ENCODE data around the gene PM20D1.

PM20D1 gene

DNA sequence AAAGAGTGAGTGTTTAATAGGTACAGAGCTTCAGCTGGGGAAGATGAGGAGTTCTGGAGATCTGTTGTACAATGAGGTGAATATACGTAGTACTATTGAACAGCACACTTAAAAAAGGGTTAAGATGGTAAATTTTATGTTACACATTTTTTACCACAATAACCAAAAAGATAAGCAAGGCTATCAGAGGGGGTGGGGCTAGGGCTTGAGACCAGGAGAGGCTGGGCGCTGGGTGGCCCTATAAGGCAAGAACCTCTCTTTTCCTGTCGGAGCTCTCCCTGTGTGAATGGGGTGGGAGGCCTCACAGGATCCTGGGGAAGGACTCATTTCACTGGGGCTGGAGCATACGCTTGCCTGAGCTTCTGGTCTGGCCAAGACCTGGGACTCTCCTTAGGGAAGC, 45.9 kb downstream of the PM20D1 start:
- DNase-seq: no peak

DNA sequence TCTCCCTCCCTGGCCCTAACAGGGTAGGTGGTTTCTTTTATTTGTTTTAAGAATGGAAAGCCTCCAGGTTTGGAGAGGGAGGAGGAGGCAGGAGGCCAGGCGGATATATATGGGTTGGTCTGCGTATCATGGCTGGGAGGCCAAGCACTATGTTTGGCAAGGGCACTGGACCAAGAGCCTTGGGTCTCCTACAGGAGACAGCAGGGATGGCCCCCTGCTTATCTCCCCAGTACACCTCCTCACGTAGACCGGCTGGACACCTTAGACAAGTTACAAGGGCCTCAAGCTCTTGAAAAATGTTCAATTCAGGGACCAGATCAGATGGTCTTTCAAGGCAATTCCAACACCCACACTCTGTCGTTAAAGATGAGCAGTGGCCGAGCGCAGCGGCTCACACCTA, 47.9 kb downstream of the PM20D1 start:
- DNase-seq: no peak

GRCh38 chr1:205800981-205801703, 48.8 kb downstream of the PM20D1 start:
- no peak for DNase-seq

DNA sequence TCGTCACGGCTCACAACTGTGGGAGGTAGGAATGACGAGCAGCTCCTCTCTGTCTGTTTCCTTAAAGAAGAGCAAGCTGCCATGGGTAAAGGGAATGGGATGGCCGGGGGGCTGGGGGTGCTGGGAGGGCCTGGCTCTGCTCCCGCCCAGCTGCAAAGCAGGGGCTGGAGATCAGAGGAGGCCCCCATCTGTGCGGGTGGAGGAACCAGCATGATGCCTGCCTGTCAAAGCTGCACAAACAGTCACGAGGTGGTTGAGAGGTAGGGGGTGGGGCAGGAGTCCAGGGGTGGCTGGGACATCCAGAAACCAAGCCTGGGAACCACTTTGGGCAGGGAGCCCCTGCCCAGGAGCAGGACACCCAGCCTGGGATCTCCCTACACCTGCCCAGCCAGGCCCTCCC, 49.5 kb downstream of the PM20D1 start:
- DNase-seq: no peak

DNA sequence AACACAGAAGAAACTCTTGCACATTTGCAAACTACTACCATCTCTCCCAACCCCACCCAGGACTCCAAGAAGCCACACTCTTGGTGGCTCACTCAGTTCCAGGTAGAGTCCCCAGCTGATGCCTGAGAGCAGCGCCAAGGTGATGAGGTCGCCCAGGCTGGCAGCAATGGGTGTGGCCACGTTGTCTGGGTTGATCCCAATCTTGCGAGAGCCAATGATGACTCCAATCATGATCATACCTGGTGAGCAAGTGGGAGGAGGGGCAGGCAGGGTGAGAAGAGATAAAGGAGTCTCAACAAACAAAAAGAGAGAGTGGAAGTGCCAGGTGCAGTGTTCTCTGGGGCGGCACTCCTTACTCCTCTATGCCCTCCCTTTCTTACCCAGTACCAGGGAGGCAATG, 51.4 kb downstream of the PM20D1 start:
- DNase-seq: no peak

DNA sequence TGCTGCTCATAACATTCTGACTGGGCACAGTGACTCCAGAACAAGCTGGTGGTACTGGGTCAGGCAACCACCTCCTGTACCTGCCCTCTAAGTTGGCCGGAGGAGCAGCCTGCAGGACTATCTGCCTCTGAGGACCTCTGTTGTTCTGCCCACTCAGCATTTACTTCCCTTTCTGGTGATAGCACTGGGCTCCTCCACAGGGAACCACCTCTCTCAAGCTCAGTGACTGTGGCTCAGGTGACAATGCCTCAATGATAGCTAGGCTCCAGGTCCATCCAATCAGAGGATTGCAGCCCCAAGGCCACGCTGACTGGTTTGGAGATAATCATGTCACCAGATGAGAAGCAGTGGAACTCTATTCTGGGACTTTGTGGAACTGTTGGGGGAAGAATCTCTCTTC, 52.8 kb downstream of the PM20D1 start:
- no peak for DNase-seq

GRCh38 chr1:205794011-205794730, 55.8 kb downstream of the PM20D1 start:
- no peak for DNase-seq

DNA sequence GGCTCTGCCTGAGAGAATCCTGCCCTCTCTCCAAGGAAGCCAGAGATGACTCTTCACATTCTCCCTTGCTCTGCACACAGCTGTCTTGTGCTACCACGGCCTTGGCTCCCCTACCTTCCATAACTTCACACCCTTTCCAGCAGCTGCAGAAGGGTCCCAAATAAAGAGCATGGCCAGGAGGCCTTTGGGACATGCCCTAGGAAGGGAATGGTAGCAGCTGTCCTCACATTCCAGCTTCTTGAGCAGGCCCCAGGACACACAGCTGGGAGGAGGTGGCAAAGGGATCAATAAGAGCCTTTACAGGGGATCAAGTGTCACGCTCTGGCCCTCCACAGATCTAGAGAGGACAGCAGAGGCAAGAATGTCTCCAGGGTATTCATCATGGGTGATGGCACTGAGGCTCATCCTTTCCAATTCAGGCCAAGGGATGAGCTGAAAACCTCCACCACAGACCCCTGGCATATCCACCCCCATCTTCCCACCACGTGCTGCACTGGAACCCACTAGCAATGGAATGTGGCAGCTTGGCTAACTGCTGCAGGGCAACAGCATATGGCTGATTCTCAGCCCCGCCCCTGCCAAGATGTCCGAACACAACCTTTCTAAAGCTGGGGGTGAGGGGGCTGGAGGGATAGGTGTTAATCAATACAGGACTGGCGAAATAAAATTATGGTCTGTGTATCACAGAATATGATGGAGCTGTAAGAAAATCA, 56.8 kb downstream of the PM20D1 start:
- DNase-seq: no peak

DNA sequence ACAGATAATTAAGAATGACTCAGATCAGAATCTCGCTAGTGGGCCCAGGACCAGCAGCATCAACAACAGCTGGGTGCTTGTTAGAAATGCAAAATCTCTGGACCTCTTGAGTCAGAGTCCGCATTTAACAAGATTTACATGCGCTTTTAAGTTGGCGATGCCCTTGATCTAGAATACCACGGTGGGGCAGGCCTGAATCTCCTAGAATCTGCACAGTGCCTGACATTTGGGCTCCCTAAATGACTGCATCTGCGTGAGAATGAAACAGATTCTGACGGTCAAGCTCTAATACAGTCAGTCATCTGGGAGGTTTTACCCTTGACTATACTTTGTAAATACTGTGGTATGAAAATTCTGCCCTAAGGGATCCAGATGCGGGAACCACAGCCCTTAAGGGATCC, 57.5 kb downstream of the PM20D1 start:
- DNase-seq: no peak

- DNase-seq: peak; percentile 45 to 50
These were observed 58.3 kb downstream of the PM20D1 start for GRCh38 chr1:205791568-205792180.

DNA sequence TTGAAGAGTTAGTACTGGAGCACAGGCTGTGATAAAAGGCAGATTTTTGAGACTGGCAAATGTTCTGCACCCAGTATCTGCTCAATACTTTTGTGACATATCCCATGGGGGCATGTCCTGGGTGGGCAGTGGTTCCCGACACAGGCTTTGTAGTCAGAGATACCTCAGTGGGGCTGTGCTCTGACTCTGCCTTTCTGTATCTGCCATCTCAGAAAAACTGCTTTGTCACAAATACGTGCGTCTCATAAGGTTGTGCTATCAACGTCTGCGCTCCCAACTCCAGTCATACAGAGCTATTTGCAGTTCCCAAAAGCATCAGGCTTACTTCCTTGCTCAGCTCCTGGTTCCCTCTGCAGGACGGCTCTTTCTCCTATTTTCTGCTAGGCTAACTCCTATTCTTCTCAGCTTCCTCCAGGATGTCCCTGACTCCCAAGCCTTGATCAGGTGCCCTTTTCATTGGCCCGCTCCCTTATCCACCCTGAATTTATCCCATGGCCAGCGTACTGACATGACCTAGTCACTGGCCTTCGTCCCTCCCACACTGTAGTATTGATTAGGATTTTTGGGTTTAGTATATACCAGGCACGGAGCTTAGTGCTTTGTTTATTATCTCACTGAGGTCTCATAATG, 62.5 kb downstream of the PM20D1 start:
- DNase-seq: no peak

DNA sequence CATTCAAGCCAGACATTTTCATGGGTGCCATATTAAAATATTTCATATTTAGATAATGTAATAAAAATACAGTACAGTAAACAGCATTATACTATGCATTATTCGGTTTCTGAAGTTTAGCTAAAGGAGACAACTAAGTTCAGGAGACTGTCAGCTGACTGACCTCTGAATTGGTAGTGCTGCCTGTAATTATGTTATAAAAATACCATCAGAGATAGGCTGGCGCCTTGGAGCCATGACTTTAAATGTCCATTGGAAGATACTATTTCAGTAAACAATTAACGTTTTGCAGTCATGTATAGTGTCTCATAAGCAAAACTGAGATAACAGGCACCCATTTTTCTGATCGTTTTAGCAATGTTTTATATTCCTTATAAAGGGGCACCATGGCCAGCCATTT, 63.3 kb downstream of the PM20D1 start:
- no peak for DNase-seq

DNA sequence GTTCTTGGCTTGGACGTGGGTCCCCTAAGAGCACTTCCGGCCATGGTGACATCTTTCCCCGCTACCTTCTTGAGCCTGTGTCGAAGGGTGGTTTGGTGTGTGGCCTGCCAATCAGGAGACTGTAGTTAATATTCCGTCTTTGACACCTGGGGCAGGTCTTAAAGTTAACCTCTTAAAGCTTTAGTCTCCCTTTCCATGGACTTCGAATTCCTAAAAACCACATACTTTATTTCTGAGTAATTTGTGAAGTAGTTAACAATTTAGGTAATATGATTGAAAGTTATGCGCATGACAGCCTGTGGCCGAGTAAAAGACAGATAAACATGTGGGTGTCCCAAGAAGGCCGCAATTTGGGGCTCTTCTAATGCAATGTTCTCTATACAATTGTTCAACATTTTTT, 64.5 kb downstream of the PM20D1 start:
- DNase-seq: no peak

GRCh38 chr1:205783904-205784303, 66.0 kb downstream of the PM20D1 start:
- DNase-seq: no peak

DNA sequence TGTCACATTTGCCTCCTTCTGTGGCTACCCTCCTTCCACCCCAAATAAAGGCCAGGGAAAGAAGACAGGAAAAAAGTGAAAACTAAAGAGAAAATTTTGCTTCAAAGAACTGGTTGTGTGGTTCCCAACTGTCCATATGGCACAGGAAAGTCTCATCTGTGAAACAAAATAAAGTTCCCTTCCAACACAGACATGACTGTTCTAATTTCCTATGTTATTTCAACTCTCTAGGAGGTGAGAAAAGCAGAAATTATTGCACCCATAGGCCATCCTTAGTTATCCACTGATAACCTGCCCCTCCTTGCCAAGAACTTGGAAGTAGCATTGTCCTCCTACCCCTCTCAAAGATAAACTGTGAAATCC, 66.5 kb downstream of the PM20D1 start:
- DNase-seq: no peak

DNA sequence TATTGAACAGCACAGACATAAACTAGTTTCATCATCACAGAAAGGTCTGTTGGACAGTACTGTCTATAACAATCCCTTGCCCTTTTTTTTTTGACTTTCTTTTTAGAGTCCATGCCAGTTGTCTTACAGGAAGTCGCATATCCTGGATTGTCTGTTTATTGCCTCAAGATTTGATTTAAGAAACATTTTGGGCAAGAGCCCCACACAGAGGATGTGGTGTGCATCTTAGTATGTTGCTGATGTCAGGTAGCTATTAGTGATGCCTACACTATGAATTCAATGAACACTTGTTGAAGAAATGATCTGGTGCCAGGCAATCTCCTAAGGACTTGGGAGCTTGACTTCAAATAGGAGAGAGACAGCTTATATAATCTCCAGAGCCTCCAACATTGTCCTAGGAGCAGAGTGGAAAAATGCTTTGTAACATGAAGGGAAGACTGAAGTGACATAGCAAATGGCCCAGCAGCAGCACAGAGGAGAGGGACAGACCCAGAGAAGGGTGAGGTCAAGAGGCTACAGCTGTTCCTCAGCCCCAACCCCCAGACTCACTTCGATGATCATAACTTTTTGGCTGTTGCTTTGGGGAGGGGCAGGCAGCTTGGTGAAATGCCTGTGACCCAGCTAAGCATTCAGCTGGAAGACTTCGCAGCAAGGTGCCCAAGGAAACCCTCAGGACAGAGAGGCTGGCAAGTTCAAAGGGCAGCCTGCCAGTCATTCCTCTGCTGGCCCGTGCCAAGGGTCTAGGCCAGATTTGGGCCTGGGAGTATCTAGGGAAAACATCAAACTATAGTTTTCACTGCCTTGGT, 67.1 kb downstream of the PM20D1 start:
- no peak for DNase-seq

- no peak for DNase-seq
These were observed 69.6 kb downstream of the PM20D1 start for GRCh38 chr1:205780335-205780734.

Data from stimulated activated CD4-positive, alpha-beta T cell treated with anti-CD3 and anti-CD28 coated beads, Interleukin-2, amount 100 ng/mL, for 48 hours (primary cell).